ENCODE results near the gene MAB21L4. TPM values are rescaled to one million over a fixed set of nuclear protein-coding genes. Genes with fewer than 3 reads are reported as not detected.

MAB21L4 gene
- total RNA-seq, 1 donor from 2014 or later: 0.59 TPM

DNA sequence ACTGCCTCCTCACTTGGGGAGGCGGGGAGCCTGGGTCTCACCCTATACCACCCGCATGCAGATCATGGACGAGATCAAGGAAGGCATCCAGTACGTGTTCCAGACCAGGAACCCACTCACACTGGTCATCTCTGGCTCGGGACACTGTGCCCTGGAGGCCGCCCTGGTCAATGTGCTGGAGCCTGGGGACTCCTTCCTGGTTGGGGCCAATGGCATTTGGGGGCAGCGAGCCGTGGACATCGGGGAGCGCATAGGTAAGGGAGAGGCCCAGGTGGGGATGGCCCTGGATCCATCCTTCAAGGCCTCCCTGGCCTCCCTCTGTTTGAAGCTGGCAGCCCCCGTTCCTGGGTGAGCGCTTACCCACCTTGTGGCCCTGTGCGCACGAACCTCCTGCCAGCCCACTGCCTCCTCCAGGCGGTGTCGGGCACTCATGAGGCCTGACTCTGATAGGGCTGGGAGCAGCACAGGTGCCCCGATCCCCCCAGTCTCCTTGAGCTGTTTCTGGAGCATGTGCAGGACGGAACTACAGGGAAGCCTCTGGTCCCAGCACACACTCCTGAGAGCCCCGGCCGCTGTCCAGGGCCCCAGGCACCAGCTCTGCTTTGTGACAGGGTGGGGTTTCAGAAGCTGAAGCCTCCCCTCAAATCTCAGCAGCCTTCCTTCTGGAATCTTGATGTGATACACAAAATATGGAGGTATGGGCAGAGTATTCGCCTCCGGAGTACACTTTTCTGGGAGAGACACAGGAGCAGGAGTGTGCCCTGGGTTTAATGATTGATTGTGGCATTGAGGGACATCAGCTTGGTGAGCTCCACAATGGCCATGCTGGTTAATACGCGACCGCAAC lies 26.6 kb downstream of the MAB21L4 start:
- peaks cover 63% of the 10 kb centered on the region for H3K27me3 Mint-ChIP-seq (ENCODE audit: low read depth, unreplicated experiment)
- Histone ChIP-seq H2AFZ (ENCODE audit: low read depth, low read length) (no peak overlapping the region), H3K27ac (ENCODE audit: low read depth, low read length) (no peak overlapping the region), H3K4me3 (ENCODE audit: insufficient read depth, low read depth, low read length) (no peak overlapping the region), H3K27me3 (ENCODE audit: insufficient read depth, low read length) (peaks cover 11% of the 10 kb centered on the region), H3K9ac (ENCODE audit: low read length) (no peak overlapping the region), H3K9me3 (ENCODE audit: insufficient read depth, low read depth, low read length) (no peaks in the 10 kb centered on the region), H3K4me2 (ENCODE audit: low read length) (no peak overlapping the region), H3K79me2 (ENCODE audit: insufficient read depth, low read length) (no peaks in the 10 kb centered on the region), H4K20me1 (ENCODE audit: insufficient read depth, low read length) (no peaks in the 10 kb centered on the region), H3K36me3 (ENCODE audit: insufficient read depth, low read length) (no peaks in the 10 kb centered on the region), H3K4me1 (ENCODE audit: insufficient read depth, low read length) (peaks cover 3% of the 10 kb centered on the region)
- H3K4me3 Mint-ChIP-seq (ENCODE audit: unreplicated experiment): no peak overlapping the region
- no peak overlapping the region for H3K27ac Mint-ChIP-seq (ENCODE audit: unreplicated experiment)
- no peaks in the 10 kb centered on the region for H3K4me1 Mint-ChIP-seq (ENCODE audit: low read depth, unreplicated experiment)
- FAIRE-seq: no peak
- no peaks in the 10 kb centered on the region for H3K9me3 Mint-ChIP-seq (ENCODE audit: unreplicated experiment)
- TF ChIP-seq EZH2 (IDR thresholded peaks at IDR 0.05; ENCODE audit: insufficient read depth, low read length): no peak
- TF ChIP-seq, protein P1, sequence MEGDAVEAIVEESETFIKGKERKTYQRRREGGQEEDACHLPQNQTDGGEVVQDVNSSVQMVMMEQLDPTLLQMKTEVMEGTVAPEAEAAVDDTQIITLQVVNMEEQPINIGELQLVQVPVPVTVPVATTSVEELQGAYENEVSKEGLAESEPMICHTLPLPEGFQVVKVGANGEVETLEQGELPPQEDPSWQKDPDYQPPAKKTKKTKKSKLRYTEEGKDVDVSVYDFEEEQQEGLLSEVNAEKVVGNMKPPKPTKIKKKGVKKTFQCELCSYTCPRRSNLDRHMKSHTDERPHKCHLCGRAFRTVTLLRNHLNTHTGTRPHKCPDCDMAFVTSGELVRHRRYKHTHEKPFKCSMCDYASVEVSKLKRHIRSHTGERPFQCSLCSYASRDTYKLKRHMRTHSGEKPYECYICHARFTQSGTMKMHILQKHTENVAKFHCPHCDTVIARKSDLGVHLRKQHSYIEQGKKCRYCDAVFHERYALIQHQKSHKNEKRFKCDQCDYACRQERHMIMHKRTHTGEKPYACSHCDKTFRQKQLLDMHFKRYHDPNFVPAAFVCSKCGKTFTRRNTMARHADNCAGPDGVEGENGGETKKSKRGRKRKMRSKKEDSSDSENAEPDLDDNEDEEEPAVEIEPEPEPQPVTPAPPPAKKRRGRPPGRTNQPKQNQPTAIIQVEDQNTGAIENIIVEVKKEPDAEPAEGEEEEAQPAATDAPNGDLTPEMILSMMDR (IDR thresholded peaks at IDR 0.05; ENCODE audit: insufficient read depth, low read depth, low read length): no peak
- H3K36me3 Mint-ChIP-seq (ENCODE audit: low read depth, unreplicated experiment): no peaks in the 10 kb centered on the region
- DNase-seq (ENCODE audit: low read depth): no peak

DNA sequence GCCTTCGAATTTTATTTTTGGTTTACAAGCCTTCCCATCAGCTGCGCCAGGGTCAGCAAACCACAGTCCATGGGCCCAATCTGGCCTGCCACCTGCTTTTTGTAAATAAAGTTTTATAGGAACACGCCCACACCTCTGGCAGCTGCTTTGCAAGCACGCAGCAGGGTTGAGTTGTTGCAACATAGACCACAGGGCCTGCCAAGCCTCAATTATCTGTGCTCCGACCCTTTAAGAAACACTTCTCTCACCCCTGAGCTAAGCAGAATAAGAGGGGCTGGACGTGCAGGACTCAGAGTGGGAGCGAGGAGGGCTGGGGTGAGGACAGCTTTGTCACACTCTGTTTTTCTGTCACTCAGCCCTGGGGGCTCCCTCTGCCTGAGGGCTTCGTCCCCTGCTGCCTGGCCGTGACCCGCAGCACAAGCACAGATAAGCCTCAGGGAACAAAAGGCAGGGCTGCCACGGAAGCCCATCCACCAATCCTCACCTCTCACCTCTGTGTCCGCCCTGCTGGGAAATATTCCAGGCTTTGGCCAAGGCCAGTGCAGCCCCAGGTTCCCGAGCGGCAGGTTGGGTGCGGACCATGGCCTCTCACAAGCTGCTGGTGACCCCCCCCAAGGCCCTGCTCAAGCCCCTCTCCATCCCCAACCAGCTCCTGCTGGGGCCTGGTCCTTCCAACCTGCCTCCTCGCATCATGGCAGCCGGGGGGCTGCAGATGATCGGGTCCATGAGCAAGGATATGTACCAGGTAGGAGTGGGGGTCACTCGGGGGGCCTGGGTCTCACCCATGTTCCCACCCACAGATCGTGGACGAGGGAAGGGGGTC lies 27.5 kb downstream of the MAB21L4 start, which contains the start of gene AGXT:
Gene AGXT, plus strand, starts transcription at position 539 of the 823 bp plus-strand sequence. Its CDS starts 42 bp downstream, at position 581.
- FAIRE-seq (no peak), DNase-seq (ENCODE audit: low read depth) (peak; percentile 6)
- Mint-ChIP-seq H3K9me3 (ENCODE audit: unreplicated experiment) (no peaks in the 10 kb centered on the region), H3K4me3 (ENCODE audit: unreplicated experiment) (no peak within 1 kb of the TSS), H3K27ac (ENCODE audit: unreplicated experiment) (no peak within 1 kb of the TSS), H3K36me3 (ENCODE audit: low read depth, unreplicated experiment) (no peaks in the 10 kb centered on the region), H3K4me1 (ENCODE audit: low read depth, unreplicated experiment) (no peaks in the 10 kb centered on the region), H3K27me3 (ENCODE audit: low read depth, unreplicated experiment) (peaks cover 71% of the 10 kb centered on the region)
- no peaks in the 10 kb centered on the region for H3K36me3 ChIP-seq (ENCODE audit: insufficient read depth, low read length)
- no peak for TF ChIP-seq EZH2 (IDR thresholded peaks at IDR 0.05; ENCODE audit: insufficient read depth, low read length)
- TF ChIP-seq, protein P1 (IDR thresholded peaks at IDR 0.05; ENCODE audit: insufficient read depth, low read depth, low read length): no peak
- H3K9ac ChIP-seq (ENCODE audit: low read length): no peak within 1 kb of the TSS
- no peaks in the 10 kb centered on the region for H3K79me2 ChIP-seq (ENCODE audit: insufficient read depth, low read length)
- peaks cover 15% of the 10 kb centered on the region for H3K27me3 ChIP-seq (ENCODE audit: insufficient read depth, low read length)
- H3K4me1 ChIP-seq (ENCODE audit: insufficient read depth, low read length): no peaks in the 10 kb centered on the region
- no peak within 1 kb of the TSS for H3K4me2 ChIP-seq (ENCODE audit: low read length)
- H4K20me1 ChIP-seq (ENCODE audit: insufficient read depth, low read length): no peaks in the 10 kb centered on the region
- no peak within 1 kb of the TSS for H3K4me3 ChIP-seq (ENCODE audit: insufficient read depth, low read depth, low read length)
- H3K9me3 ChIP-seq (ENCODE audit: insufficient read depth, low read depth, low read length): no peaks in the 10 kb centered on the region
- no peak within 1 kb of the TSS for H3K27ac ChIP-seq (ENCODE audit: low read depth, low read length)
- H2AFZ ChIP-seq (ENCODE audit: low read depth, low read length): no peak within 1 kb of the TSS
